GM19328 (cell line): ENCODE data around the gene TJP2.
A peak's percentile ranks its signal among the peaks of the same experiment; 100 is the strongest.

Experiments used
- ATAC-seq: cut with Tn5 transposase; IDR thresholded peaks from one replicate; pipeline ENCODE4 v1.9.1; 2021; ENCODE audit warnings: mild to moderate bottlenecking, moderate library complexity; ENCODE audit not compliant: unreplicated experiment

TJP2 gene

DNA sequence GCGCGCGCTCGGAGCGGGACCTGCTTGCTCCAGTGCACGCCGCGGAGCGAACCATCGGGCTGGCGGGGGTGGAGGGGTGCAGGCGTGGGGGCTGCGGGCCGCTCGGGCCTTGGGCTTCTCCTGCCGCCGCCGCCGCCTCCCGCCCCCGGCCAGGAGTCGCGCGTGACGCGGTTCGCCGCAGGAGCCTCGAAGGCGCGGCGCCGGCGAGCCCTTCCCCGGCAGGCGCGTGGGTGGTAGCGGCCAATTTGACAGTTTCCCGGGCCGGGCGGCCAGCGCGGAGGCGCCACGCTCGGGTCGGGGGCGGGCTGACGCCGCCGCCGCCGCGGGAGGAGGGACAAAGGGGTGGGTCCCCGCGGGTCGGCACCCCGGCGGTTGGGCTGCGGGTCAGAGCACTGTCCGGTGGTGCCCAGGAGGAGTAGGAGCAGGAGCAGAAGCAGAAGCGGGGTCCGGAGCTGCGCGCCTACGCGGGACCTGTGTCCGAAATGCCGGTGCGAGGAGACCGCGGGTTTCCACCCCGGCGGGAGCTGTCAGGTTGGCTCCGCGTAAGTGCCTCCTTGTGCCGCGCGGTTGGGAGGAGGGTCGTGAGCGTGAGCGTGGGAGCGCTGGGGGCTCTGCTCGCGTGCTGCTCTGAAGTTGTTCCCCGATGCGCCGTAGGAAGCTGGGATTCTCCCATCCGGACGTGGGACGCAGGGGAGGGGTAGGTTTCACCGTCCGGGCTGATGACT, at the start of gene TJP2:
TSS of gene TJP2 (plus strand) at position 387 of the 725 bp plus-strand sequence. CDS start at position 483, 96 bp downstream.
- peak; percentile 43 for ATAC-seq

- no peak for ATAC-seq
Measured at GRCh38 chr9:69130456-69131441, 43.3 kb upstream of the TJP2 start.

DNA sequence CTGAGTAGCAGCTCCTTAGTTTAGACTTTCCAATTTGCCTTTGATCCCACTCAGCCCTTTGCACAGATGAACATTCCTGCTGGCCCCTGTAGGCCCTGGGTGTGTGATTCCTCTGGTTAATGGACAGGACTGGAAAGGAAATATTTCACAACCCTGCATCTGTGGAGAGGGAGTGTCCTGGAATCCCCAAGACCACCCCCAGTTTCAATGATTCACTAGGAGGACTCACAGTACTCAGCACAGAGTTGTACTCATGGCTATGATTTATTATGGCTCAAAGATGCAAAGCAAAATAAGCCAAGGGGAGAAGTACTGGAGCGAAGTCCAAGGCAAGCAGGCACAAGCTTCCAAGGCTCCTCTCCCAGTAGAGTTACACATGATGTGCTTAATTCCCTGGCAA, 42.4 kb upstream of the TJP2 start:
- ATAC-seq = no peak

DNA sequence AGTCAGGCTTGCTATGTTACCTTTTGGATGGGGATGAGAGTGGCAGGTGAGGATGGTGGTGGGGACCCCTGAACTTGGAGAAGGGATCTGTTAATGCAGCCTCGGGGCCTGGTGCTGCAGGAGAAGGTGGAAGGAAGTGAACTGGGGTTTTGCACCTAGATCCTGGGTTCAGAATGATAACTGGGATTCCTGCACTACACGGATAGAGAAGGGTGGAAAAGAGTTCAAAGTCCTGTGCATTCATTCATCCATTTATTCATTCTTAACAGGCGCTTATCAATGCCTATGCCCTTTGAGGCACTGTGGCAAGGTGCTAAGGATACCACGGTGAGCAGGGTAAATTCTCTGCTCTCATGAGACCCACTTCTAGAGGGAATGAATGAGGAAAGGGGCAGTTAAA, 41.7 kb upstream of the TJP2 start:
- no peak for ATAC-seq

GRCh38 chr9:69134412-69134811, 39.7 kb upstream of the TJP2 start:
- no peak for ATAC-seq

DNA sequence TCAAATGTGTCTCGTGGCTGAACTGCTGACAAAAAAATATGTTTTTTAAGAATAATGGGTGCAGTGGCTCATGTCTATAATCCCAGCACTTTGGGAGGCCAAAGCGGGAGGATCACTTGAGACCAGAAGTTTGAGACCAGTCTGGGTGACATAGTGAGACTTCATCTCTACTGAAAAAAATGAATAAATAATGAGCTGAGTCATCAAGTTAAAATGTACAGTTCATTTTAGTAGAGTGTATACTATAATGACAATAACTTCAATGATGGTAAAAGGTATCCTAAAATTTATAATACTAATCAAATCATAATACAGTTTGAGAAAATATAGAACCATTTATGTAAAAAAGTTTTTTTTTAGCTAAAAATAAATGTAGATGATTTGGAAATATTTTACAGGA, 37.9 kb upstream of the TJP2 start:
- no peak for ATAC-seq

GRCh38 chr9:69136779-69137178, 37.3 kb upstream of the TJP2 start:
- ATAC-seq = no peak

- no peak for ATAC-seq
Measured at GRCh38 chr9:69137311-69137710, 36.8 kb upstream of the TJP2 start.

DNA sequence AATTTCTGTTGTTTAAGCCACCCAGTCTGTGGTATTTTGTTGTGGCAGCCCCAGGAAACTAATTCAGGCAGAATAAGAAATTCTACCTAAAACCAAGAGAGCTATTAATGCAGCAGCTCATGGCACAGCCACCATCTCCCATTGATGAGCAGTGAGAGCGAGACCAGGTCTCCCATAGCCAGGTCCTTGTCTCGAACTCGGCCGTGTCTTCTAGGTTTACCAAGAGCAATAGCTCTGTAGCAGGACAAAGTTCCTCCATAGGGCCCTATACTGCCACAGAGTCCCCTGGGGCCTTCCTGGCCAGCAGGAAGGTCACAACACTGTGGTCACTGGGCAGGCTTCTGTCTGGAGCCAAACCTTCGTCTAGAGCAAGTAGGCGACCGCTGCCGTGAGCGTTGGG, 34.5 kb upstream of the TJP2 start:
- no peak for ATAC-seq

- ATAC-seq = no peak
Measured at GRCh38 chr9:69140123-69140735, 33.8 kb upstream of the TJP2 start.

GRCh38 chr9:69141851-69142250, 32.2 kb upstream of the TJP2 start:
- no peak for ATAC-seq

DNA sequence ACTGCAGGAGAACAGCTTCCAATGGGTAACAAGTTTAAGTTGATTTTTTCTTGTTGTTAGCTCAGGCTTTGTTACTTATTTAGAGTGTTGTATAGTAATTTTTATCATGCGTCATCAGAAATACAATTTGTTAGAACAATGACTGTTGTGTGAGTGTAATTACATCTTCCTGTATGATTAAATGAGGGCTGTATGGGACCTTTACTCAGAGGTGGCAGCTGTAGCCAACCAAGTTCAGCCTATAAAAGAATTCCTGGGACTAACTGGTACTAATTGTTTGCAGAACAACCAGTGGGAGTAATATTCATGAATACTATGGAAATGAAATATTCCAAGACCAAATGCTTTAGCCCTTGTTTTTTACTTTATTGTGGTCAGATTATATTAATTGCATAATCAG, 30.8 kb upstream of the TJP2 start:
- no peak for ATAC-seq

GRCh38 chr9:69145144-69145715, 28.8 kb upstream of the TJP2 start:
- ATAC-seq = no peak

GRCh38 chr9:69147041-69147834, 26.8 kb upstream of the TJP2 start:
- ATAC-seq = no peak

DNA sequence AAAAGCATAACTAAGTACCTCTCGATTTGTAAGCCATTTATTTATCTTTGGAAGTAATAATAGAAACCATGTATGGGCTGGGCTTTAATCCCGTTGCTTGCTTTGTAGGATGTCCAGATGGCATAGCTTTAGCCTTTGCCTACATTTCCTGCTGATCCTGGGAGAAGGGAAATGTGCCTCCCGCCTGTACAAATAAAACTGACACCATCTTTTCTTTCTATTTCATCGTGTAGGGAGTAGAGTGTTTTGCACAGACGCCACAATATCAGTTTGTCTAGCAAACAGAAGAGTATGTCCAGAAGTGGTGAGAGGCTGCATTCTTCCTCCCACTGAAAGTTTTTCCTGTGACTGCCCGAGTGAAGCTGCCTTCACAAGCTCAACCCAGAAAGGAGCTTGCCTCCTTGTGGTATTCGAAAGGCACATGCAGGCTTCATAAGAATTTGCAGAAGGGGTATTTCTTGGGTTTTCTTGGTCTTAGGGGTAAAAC, 24.7 kb upstream of the TJP2 start:
- ATAC-seq = no peak

- no peak for ATAC-seq
Measured at GRCh38 chr9:69151506-69151905, 22.6 kb upstream of the TJP2 start.

DNA sequence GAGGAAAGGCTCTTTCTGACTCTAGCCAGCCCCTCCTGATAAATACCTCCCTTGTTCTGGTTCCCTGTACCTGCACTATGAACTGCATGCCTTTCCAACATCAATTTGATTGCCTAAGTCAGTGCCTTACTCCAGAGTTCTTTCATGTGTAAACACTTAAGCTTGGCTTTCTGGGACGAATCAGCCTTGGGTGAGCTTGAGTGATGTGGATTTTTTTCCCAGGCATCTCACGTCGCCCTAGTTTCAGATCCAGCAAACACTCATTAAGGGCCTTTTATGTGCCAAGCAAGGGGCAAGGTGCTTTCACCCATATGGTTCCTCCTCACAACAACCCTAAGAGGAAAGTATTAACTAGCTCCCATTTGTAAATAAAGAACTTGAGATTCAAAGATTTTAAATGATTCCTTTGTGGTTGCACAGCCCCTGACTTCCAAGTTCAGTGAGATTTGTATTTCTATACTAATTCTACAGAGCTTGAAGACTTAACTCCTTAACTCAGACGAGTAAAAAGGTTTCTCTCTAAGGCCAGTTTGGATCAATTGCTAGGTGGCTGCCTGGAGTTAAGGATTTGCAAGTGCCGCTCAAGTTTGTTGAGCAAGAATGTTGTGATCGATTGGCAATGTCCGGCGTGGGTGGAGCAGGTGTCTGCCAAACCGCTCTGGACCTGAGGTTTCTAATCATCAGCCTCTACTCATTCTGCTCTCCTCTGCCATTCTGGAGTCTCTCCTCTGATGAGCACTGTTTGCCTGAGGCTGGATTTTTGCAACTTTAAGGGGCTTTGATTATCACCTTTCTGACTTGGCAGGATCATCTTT, 20.2 kb upstream of the TJP2 start:
- no peak for ATAC-seq

- ATAC-seq = peak; percentile 94
Measured at GRCh38 chr9:69155341-69156030, 18.6 kb upstream of the TJP2 start.
